Body of pancreas (tissue), 4 donors: ENCODE results near the gene SLC17A9.

Source experiments
- POLR2A ChIP-seq, 3 donors: fragments of 450-650 bp; IDR thresholded peaks; one replicate each; pipeline ENCODE4 v1.6.1; 2016; ENCODE audit warnings: antibody characterized with exemption in 3 of 3, mild to moderate bottlenecking in 2 of 3
- TF ChIP-seq, protein P1 (sequence below), 7 experiments: fragments of 450-650 bp in 4 of 7; fragments of 200-600 bp in 3 of 7; sonication (generic) in 3 of 7; IDR thresholded peaks; one replicate each; pipeline ENCODE4 v1.5.1; 2016 to 2019; ENCODE audit warnings: antibody characterized with exemption in 7 of 7

DNA sequence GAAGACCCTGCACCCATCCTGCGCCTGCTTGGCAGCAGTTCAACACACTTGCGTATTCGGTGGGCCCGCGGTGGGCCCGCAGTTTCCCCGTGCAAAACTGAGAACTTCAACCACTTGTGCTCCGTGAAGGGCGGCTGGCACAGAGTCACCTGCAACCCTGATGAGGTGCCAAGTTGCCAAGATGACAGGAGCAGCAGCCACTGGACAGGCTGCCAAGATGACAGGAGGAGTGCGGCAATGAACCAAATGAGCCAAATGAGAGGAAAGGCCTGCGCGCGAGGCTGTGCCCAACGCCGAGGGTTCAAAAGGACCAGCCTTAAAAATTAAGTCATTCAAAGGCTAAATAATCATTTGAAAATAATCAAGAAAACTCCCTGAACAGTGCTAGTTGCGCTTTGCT lies 46.3 kb upstream of the SLC17A9 start:
- TF ChIP-seq, protein P1, sequence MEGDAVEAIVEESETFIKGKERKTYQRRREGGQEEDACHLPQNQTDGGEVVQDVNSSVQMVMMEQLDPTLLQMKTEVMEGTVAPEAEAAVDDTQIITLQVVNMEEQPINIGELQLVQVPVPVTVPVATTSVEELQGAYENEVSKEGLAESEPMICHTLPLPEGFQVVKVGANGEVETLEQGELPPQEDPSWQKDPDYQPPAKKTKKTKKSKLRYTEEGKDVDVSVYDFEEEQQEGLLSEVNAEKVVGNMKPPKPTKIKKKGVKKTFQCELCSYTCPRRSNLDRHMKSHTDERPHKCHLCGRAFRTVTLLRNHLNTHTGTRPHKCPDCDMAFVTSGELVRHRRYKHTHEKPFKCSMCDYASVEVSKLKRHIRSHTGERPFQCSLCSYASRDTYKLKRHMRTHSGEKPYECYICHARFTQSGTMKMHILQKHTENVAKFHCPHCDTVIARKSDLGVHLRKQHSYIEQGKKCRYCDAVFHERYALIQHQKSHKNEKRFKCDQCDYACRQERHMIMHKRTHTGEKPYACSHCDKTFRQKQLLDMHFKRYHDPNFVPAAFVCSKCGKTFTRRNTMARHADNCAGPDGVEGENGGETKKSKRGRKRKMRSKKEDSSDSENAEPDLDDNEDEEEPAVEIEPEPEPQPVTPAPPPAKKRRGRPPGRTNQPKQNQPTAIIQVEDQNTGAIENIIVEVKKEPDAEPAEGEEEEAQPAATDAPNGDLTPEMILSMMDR (IDR thresholded peaks at IDR 0.05) = no peak
- no peak for TF ChIP-seq POLR2A (IDR thresholded peaks at IDR 0.05)
